HepG2 (cell line): ENCODE data around the gene MRPL36. TPM values are rescaled to one million over a fixed set of nuclear protein-coding genes. Genes with fewer than 3 reads are reported as not detected.

Source experiments
- ATAC-seq: fragments of 200-7000 bp; cut with Tn5 transposase; 3 replicates; pipeline ENCODE4 v1.9.1; 2020; ENCODE audit warnings: mild to moderate bottlenecking, moderate library complexity
- BruUV-seq: library from RNA; stranded (reverse); fragments of 400-500 nt; replicated peaks from 2 replicates; lab custom pipeline; 2021; lab: Mats Ljungman, UMichigan
- CTCF ChIA-PET: fragments of 300-600 bp; formaldehyde crosslinking; extraction: SDS; loops from one replicate; lab custom pipeline; 2021; ENCODE audit warnings: low total read pairs, inconsistent platforms, low intra/inter-chr PET ratio; lab: Yijun Ruan, JAX
- POLR2A ChIA-PET: fragments of 350-600 bp; sonication (Branson Sonifier 250); formaldehyde crosslinking; loops from one replicate; lab custom pipeline; 2020; ENCODE audit warnings: antibody characterized with exemption, inconsistent platforms; lab: Yijun Ruan, JAX
- DNase-seq: peaks from one replicate; pipeline ENCODE4 v3.0.0-alpha.2; 2015; ENCODE audit warnings: low spot score
- FAIRE-seq: peaks from 3 replicates; lab custom pipeline; 2011; peaks lifted over from hg19 to GRCh38; lab: Jason Lieb, UNC
- H2AFZ ChIP-seq: one replicate; pipeline ENCODE4 v1.6.1; 2011; ENCODE audit warnings: low read length, inconsistent platforms
- H3K27ac ChIP-seq: fragments of 300-600 bp; 3 replicates; pipeline ENCODE4 v1.8.0; 2011; ENCODE audit warnings: mixed run types, mild to moderate bottlenecking, mixed read lengths, low read length, inconsistent platforms; ENCODE audit not compliant: insufficient read depth; ENCODE audit errors: extremely low read length
- H3K27me3 ChIP-seq, 2 experiments: fragments of 200-600 bp in 1 of 2; 2 replicates in 1 of 2; 3 replicates in 1 of 2; pipeline versions ENCODE4 v1.6.0 to v1.8.0; 2011; ENCODE audit warnings: low read length in 2 of 2, mild to moderate bottlenecking in 2 of 2, moderate library complexity in 2 of 2, inconsistent platforms in 1 of 2; ENCODE audit not compliant: insufficient read depth in 2 of 2, control insufficient read depth in 1 of 2
- H3K36me3 ChIP-seq, 2 experiments: fragments of 200-600 bp in 1 of 2; replicated peaks in 1 of 2; 2 replicates in 1 of 2; 3 replicates in 1 of 2; pipeline versions ENCODE4 v1.5.1 to v1.8.0; 2011; ENCODE audit warnings: low read length in 2 of 2, inconsistent platforms in 1 of 2; ENCODE audit not compliant: insufficient read depth in 2 of 2, control insufficient read depth in 1 of 2
- H3K4me1 ChIP-seq: 2 replicates; pipeline ENCODE4 v1.5.1; 2012; ENCODE audit warnings: low read length, inconsistent platforms; ENCODE audit not compliant: insufficient read depth
- H3K4me2 ChIP-seq: 2 replicates; pipeline ENCODE4 v1.6.0; 2011; ENCODE audit warnings: low read depth, low read length, inconsistent platforms
- H3K4me3 ChIP-seq, 3 experiments: fragments of 200-600 bp in 1 of 3; sonication (generic), shearing (Covaris generic) in 1 of 3; replicated peaks in 1 of 3; 2 replicates each; pipeline ENCODE4 v1.5.1; 2011 to 2016; ENCODE audit warnings: low read length in 3 of 3, inconsistent platforms in 2 of 3, low read depth in 2 of 3, mild to moderate bottlenecking in 2 of 3, control low read depth in 1 of 3, mixed read lengths in 1 of 3; ENCODE audit not compliant: insufficient read depth in 1 of 3
- H3K79me2 ChIP-seq: one replicate; pipeline ENCODE4 v1.6.1; 2011; ENCODE audit warnings: low read length, inconsistent platforms; ENCODE audit not compliant: insufficient read depth
- H3K9ac ChIP-seq: 2 replicates; pipeline ENCODE4 v1.6.0; 2011; ENCODE audit warnings: mild to moderate bottlenecking, low read depth, low read length, inconsistent platforms; ENCODE audit not compliant: insufficient read depth
- H3K9me3 ChIP-seq: 2 replicates; pipeline ENCODE4 v1.5.1; 2012; ENCODE audit warnings: mild to moderate bottlenecking, low read length
- H4K20me1 ChIP-seq: 2 replicates; pipeline ENCODE4 v1.6.0; 2011; ENCODE audit warnings: inconsistent platforms, mild to moderate bottlenecking, low read length, moderate library complexity; ENCODE audit not compliant: insufficient read depth
- BRF2 ChIP-seq: sonication (generic); formaldehyde crosslinking; IDR thresholded peaks from 2 replicates; pipeline ENCODE4 v1.8.1; 2022; ENCODE audit warnings: mild to moderate bottlenecking, missing genetic modification reagents
- FOXA1 ChIP-seq, 2 experiments: fragments of 450-650 bp in 1 of 2; sonication (generic) in 1 of 2; formaldehyde crosslinking in 1 of 2; IDR thresholded peaks; 2 replicates each; pipeline versions ENCODE4 v1.4.0 to v1.6.1; 2016 to 2020; ENCODE audit warnings: missing genetic modification reagents in 1 of 2
- HMGXB4 ChIP-seq, 2 experiments: sonication (generic) in 1 of 2; formaldehyde crosslinking in 1 of 2; IDR thresholded peaks; 2 replicates each; pipeline versions ENCODE4 v1.4.0 to v1.6.1; 2018 to 2020; ENCODE audit warnings: missing genetic modification reagents in 2 of 2, borderline replicate concordance in 1 of 2, low read depth in 1 of 2, mild to moderate bottlenecking in 1 of 2, missing biosample characterization in 1 of 2
- HNRNPK ChIP-seq: fragments of 200-400 bp; formaldehyde crosslinking; IDR thresholded peaks from 2 replicates; pipeline ENCODE4 v1.6.1; 2018; ENCODE audit warnings: low read length, low read depth, moderate library complexity, mild to moderate bottlenecking; ENCODE audit not compliant: poor library complexity, severe bottlenecking
- JUNB ChIP-seq: sonication (generic); formaldehyde crosslinking; IDR thresholded peaks from 2 replicates; pipeline ENCODE4 v1.8.0; 2022; ENCODE audit warnings: missing genetic modification reagents, mild to moderate bottlenecking, borderline replicate concordance
- MBD4 ChIP-seq: IDR thresholded peaks from 2 replicates; pipeline ENCODE4 v1.6.1; 2012; ENCODE audit warnings: low read length, inconsistent platforms, borderline replicate concordance
- NR2F1 ChIP-seq, 2 experiments: fragments of 450-650 bp in 1 of 2; formaldehyde crosslinking in 1 of 2; IDR thresholded peaks; 2 replicates each; pipeline versions ENCODE4 v1.5.0 to v1.6.1; 2016 to 2020; ENCODE audit warnings: mild to moderate bottlenecking in 1 of 2, missing compliant biosample characterization in 1 of 2, missing genetic modification reagents in 1 of 2, moderate library complexity in 1 of 2
- PHB2 ChIP-seq: fragments of 450-650 bp; IDR thresholded peaks from 2 replicates; pipeline ENCODE4 v1.6.1; 2018; ENCODE audit not compliant: partially characterized antibody
- RBFOX2 ChIP-seq: fragments of 200-400 bp; formaldehyde crosslinking; IDR thresholded peaks from 2 replicates; pipeline ENCODE4 v1.6.1; 2017; ENCODE audit warnings: low read depth, mild to moderate bottlenecking, low read length
- ZNF564 ChIP-seq: sonication (generic); formaldehyde crosslinking; IDR thresholded peaks from 2 replicates; pipeline ENCODE4 v1.8.1; 2023; ENCODE audit warnings: mild to moderate bottlenecking, missing genetic modification reagents
- ZNF709 ChIP-seq: sonication (generic); formaldehyde crosslinking; IDR thresholded peaks from 2 replicates; pipeline ENCODE4 v1.5.0; 2020; ENCODE audit warnings: mild to moderate bottlenecking, missing genetic modification reagents
- ZNF766 ChIP-seq: sonication (generic); formaldehyde crosslinking; IDR thresholded peaks from 2 replicates; pipeline ENCODE4 v1.5.0; 2020; ENCODE audit warnings: missing genetic modification reagents, borderline replicate concordance
- WGBS: methylation state at CpG from one replicate; pipeline ENCODE4 v1.1.6; 2017; ENCODE audit warnings: low lambda C conversion rate; 5-methylcytosine and 5-hydroxymethylcytosine counted together
- in situ Hi-C: cut with HindIII; loops from 2 replicates; pipeline ENCODE4 v1.10.0; 2017; ENCODE audit warnings: low pct_unique_long_range_greater_than_20kb; ENCODE audit not compliant: extremely low pct_ligation_motif_present
- intact Hi-C: fragments of 100-400 bp; cut with micrococcal nuclease; formaldehyde crosslinking; loops from one replicate; pipeline ENCODE4 v1.10.0; 2022; ENCODE audit not compliant: unreplicated experiment
- polyA plus RNA-seq, 8 experiments: library from polyadenylated mRNA; depleted of rRNA in 3 of 8; stranded (reverse) in 7 of 8; unstranded in 1 of 8; fragments of >200 nt; fragmentation: Illumina TruSeq in 4 of 8; extraction: Trizol in 4 of 8; gene quantifications; 2 replicates each; pipeline versions ENCODE4 v1.2.1 to v1.2.3, GENCODE V29; 2011 to 2016; ENCODE audit warnings: low read depth in 4 of 8, missing spikeins in 1 of 8, mixed read lengths in 1 of 8; ENCODE audit not compliant: insufficient read depth in 1 of 8
- total RNA-seq, 5 experiments: library from RNA; depleted of rRNA; stranded (reverse); fragments of >200 nt; fragmentation: Illumina TruSeq; extraction: Trizol; gene quantifications; 2 replicates each; pipeline ENCODE4 v1.2.3, GENCODE V29; 2016; ENCODE audit warnings: low read depth in 1 of 5
- TF ChIP-seq, protein P1 (sequence below): sonication (generic); formaldehyde crosslinking; IDR thresholded peaks from 2 replicates; pipeline ENCODE4 v1.9.0; 2022; ENCODE audit warnings: missing genetic modification reagents, mild to moderate bottlenecking, borderline replicate concordance
- TF ChIP-seq, protein P2 (sequence below): sonication (generic); formaldehyde crosslinking; conservative IDR thresholded peaks from 2 replicates; pipeline ENCODE4 v1.8.1; 2023; ENCODE audit warnings: missing genetic modification reagents

Gene MRPL36
- total and polyA plus RNA-seq, 2 of the 13 experiments (the other 11 are each of a cell fraction or from before 2014, with no cell fraction given): 71.3 to 113 TPM

DNA sequence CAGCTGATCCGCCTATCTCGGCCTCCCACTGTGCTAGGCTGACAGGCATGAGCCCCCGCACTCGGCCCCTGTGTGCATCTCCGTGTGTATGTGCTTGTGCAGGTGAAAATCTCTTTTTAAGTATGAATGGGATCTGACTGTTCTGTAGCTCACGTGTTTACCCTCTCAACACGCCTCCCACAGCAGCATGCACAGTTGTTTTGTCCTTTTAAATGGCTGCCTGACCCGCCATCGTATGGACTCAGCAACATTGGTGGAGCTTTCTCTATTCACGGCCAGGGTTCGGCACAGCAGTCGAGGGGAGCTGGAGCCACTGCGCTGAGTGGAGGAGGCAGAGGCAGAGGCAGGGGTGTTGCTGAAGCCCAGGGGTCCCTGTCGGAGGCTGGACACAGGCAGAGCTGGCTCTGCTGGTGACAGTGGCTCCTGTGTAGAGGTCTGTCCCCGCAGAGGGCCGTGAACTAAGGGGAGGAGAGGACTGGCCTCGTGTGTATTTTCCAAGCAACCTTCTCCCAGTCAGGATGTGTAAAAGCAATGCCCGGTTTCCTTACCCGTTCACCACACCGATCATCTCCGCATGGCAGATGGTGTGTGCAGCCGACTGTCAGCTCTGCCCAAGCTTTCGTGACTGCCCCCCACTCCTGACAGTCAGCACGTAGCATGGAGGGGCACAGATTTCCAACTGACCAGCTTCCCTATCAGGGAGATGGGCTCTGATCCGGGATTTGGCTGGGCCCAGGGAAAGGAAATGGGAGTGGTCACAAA, 37.3 kb downstream of the MRPL36 start (continued):
- TF ChIP-seq, protein P1, sequence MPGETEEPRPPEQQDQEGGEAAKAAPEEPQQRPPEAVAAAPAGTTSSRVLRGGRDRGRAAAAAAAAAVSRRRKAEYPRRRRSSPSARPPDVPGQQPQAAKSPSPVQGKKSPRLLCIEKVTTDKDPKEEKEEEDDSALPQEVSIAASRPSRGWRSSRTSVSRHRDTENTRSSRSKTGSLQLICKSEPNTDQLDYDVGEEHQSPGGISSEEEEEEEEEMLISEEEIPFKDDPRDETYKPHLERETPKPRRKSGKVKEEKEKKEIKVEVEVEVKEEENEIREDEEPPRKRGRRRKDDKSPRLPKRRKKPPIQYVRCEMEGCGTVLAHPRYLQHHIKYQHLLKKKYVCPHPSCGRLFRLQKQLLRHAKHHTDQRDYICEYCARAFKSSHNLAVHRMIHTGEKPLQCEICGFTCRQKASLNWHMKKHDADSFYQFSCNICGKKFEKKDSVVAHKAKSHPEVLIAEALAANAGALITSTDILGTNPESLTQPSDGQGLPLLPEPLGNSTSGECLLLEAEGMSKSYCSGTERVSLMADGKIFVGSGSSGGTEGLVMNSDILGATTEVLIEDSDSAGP: no peak
- TF ChIP-seq RBFOX2: no peak
- TF ChIP-seq HNRNPK: no peak

- H4K20me1 ChIP-seq: 0 out of 2 replicates have a peak, but pooled peaks cover 2% of the 10 kb centered on the region
- in situ Hi-C loops: loop anchor here (10.0 kb wide), 1 partner anchor 253 kb away; no protein-coding TSS in a partner anchor
- ATAC-seq: no peak
- H3K27me3 ChIP-seq: peaks cover 13 to 68% of the 10 kb centered on the region in 2 experiments
- H2AFZ ChIP-seq: no peak overlapping the region
- no TSS peak for BruUV-seq
- H3K36me3 ChIP-seq: no peaks in the 10 kb centered on the region
- H3K4me1 ChIP-seq: no peaks in the 10 kb centered on the region
- H3K9ac ChIP-seq: no peak overlapping the region
- FAIRE-seq: no peak
- no peaks in the 10 kb centered on the region for H3K79me2 ChIP-seq
- intact Hi-C loops: loop anchor here (5.0 kb wide), 1 partner anchor 391 kb away; no protein-coding TSS in a partner anchor
- 5% methylated on average over 11 of the region's 11 CpGs for WGBS
- ChIA-PET CTCF (no interaction called here), POLR2A (no interaction called here)
- H3K9me3 ChIP-seq: no peaks in the 10 kb centered on the region
- no peak overlapping the region for H3K27ac ChIP-seq
- no peak overlapping the region for H3K4me3 ChIP-seq
- no peak overlapping the region for H3K4me2 ChIP-seq
- DNase-seq: no peak
- TF ChIP-seq HMGXB4 (CRISPR knock-in tag; IDR thresholded peaks at IDR 0.05; ENCODE audit: borderline replicate concordance in 1 of 2, low read depth in 1 of 2) (no peak), ZNF564 (no peak), ZNF709 (no peak), ZNF766 (CRISPR knock-in tag) (no peak), JUNB (no peak), NR2F1 (CRISPR knock-in tag; IDR thresholded peaks at IDR 0.05) (no peak), FOXA1 (IDR thresholded peaks at IDR 0.05) (no peak), FOXA1 (CRISPR knock-in tag; IDR thresholded peaks at IDR 0.05) (no peak), BRF2 (CRISPR knock-in tag) (no peak), PHB2 (no peak), MBD4 (no peak)
- TF ChIP-seq, protein P2, sequence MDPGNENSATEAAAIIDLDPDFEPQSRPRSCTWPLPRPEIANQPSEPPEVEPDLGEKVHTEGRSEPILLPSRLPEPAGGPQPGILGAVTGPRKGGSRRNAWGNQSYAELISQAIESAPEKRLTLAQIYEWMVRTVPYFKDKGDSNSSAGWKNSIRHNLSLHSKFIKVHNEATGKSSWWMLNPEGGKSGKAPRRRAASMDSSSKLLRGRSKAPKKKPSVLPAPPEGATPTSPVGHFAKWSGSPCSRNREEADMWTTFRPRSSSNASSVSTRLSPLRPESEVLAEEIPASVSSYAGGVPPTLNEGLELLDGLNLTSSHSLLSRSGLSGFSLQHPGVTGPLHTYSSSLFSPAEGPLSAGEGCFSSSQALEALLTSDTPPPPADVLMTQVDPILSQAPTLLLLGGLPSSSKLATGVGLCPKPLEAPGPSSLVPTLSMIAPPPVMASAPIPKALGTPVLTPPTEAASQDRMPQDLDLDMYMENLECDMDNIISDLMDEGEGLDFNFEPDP: no peak
Observed at GRCh38 chr5:1761453-1761755, 38.2 kb downstream of the MRPL36 start.
